ENCODE data around the gene TGIF2.

Gene TGIF2

DNA sequence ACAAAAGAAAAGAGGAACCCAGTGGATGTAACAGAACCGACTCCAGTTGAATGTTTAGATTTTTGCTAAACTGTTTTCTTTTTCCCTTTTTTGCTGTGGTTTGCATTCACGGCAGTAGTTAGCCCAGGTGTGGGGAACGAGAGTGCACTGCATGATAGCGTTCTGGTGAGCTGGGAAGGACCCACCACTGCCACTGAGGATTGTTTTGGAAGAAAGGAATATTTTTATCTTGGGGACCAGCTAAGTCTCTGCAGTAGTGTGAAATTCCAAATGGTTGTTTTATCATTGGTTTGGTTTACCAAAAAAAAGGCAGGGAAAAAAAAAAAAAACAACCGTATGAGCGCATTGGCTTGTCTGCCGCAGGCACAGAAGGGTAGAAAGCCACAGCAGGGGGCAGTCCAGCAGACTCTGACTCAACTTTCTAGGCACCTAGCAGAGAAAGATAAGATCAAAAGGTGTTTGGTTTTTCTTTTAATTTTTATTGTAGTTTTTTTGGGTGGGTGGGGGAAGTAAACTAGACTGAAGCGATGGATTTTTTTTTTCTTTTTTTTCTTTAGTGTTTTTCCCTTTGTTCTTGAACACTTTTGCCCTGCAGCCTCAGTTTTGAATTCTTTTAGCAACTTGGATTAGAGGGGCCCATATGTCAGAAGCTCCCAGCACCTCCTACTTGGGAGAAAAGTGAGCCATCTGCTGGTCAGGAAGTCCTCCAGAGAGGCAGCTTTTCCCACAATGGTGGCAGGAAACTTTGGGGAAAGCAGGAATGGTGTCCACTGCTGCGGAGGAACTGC, 18.7 kb downstream of the TGIF2 start (continued):
- TF ChIP-seq ZNF155 (tag by site-specific recombination; IDR thresholded peaks at IDR 0.05), result no peak
- 0 out of 2 replicates have a peak, but pooled peaks have one; percentile 39 for TF ChIP-seq ZFP69B (tag by site-specific recombination; IDR thresholded peaks at IDR 0.05)
- TF ChIP-seq SETDB1 (IDR thresholded peaks at IDR 0.05; ENCODE audit: insufficient read length, low read length), result peak; percentile 59
- TF ChIP-seq ZNF433 (tag by site-specific recombination; IDR thresholded peaks at IDR 0.05; ENCODE audit: low read depth), result no peak
- TF ChIP-seq ZNF366 (tag by site-specific recombination; conservative IDR thresholded peaks at IDR 0.05), result 0 out of 2 replicates have a peak, but pooled peaks have one; percentile 34
- no peak for TF ChIP-seq ZNF416 (tag by site-specific recombination; IDR thresholded peaks at IDR 0.05)
- TF ChIP-seq, protein P1, sequence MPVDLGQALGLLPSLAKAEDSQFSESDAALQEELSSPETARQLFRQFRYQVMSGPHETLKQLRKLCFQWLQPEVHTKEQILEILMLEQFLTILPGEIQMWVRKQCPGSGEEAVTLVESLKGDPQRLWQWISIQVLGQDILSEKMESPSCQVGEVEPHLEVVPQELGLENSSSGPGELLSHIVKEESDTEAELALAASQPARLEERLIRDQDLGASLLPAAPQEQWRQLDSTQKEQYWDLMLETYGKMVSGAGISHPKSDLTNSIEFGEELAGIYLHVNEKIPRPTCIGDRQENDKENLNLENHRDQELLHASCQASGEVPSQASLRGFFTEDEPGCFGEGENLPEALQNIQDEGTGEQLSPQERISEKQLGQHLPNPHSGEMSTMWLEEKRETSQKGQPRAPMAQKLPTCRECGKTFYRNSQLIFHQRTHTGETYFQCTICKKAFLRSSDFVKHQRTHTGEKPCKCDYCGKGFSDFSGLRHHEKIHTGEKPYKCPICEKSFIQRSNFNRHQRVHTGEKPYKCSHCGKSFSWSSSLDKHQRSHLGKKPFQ (tag by site-specific recombination; IDR thresholded peaks at IDR 0.05), result no peak
- no peak for TF ChIP-seq HOXD13 (CRISPR knock-in tag; IDR thresholded peaks at IDR 0.05; ENCODE audit: borderline replicate concordance)
- TF ChIP-seq ZNF184 (tag by site-specific recombination; IDR thresholded peaks at IDR 0.05), result peak; percentile 71; the same call in 1 of the 2 replicates
- TF ChIP-seq FEZF1 (tag by site-specific recombination; IDR thresholded peaks at IDR 0.05), result peak; percentile 88
- TF ChIP-seq ZXDB (tag by site-specific recombination; IDR thresholded peaks at IDR 0.05), result no peak
- TF ChIP-seq, protein P2, sequence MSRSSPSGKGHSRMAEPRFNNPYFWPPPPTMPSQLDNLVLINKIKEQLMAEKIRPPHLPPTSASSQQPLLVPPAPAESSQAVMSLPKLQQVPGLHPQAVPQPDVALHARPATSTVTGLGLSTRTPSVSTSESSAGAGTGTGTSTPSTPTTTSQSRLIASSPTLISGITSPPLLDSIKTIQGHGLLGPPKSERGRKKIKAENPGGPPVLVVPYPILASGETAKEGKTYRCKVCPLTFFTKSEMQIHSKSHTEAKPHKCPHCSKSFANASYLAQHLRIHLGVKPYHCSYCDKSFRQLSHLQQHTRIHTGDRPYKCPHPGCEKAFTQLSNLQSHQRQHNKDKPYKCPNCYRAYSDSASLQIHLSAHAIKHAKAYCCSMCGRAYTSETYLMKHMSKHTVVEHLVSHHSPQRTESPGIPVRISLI (tag by site-specific recombination; IDR thresholded peaks at IDR 0.05), result 0 out of 2 replicates have a peak, but pooled peaks have one; percentile 31
- no peak for TF ChIP-seq SP3 (tag by site-specific recombination; IDR thresholded peaks at IDR 0.05)
- TF ChIP-seq, protein P3, sequence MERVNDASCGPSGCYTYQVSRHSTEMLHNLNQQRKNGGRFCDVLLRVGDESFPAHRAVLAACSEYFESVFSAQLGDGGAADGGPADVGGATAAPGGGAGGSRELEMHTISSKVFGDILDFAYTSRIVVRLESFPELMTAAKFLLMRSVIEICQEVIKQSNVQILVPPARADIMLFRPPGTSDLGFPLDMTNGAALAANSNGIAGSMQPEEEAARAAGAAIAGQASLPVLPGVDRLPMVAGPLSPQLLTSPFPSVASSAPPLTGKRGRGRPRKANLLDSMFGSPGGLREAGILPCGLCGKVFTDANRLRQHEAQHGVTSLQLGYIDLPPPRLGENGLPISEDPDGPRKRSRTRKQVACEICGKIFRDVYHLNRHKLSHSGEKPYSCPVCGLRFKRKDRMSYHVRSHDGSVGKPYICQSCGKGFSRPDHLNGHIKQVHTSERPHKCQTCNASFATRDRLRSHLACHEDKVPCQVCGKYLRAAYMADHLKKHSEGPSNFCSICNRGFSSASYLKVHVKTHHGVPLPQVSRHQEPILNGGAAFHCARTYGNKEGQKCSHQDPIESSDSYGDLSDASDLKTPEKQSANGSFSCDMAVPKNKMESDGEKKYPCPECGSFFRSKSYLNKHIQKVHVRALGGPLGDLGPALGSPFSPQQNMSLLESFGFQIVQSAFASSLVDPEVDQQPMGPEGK (tag by site-specific recombination; IDR thresholded peaks at IDR 0.05), result 0 out of 2 replicates have a peak, but pooled peaks have one; percentile 35
- TF ChIP-seq ZNF529 (tag by site-specific recombination; IDR thresholded peaks at IDR 0.05; ENCODE audit: insufficient replicate concordance), result peak; percentile 27
- peak; percentile 87 for TF ChIP-seq GLIS1 (tag by site-specific recombination; IDR thresholded peaks at IDR 0.05)
- TF ChIP-seq, protein P4, sequence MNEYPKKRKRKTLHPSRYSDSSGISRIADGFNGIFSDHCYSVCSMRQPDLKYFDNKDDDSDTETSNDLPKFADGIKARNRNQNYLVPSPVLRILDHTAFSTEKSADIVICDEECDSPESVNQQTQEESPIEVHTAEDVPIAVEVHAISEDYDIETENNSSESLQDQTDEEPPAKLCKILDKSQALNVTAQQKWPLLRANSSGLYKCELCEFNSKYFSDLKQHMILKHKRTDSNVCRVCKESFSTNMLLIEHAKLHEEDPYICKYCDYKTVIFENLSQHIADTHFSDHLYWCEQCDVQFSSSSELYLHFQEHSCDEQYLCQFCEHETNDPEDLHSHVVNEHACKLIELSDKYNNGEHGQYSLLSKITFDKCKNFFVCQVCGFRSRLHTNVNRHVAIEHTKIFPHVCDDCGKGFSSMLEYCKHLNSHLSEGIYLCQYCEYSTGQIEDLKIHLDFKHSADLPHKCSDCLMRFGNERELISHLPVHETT (tag by site-specific recombination; IDR thresholded peaks at IDR 0.05), result 0 out of 2 replicates have a peak, but pooled peaks have one; percentile 60

DNA sequence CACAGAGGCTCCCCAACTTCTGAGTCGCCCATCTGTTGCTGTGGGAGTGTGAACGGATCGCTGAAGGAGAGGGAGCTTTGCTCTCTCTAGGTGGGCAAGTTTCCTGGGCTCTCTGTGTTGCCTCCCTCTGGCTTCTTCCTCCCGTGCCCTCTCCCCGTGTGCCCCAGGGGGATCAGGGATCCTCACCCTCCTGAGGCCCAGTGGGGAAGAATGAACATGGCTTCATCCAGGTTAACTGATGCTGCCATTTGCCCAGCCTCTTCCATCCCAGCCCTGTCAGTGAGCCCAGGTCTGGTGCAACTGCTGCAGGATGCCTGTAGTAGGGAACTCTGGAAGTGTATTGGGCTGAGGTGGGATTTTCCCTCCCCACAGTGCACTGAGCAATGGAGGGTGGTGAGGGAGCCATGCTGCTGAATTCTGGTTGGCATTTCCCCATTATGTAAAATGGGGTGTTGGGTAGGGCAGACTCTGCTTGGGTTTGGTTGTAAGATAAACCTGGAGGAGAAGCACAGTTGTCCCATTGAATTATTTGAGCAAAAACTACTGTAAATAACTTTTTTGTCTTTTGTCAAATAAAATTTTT, 20.0 kb downstream of the TGIF2 start:
- Histone ChIP-seq H3K36me3 (ENCODE audit: control insufficient read depth in 2 of 2, insufficient read depth in 1 of 2, low read length in 2 of 2) (peaks cover 0 to 47% of the 10 kb centered on the region in 2 experiments; a peak in 2 of 3 replicates), H3K4me1 (ENCODE audit: control insufficient read depth, insufficient read depth, low read length) (peaks cover 3% of the 10 kb centered on the region; the same call in 1 of the 2 replicates), H3K9me3 (ENCODE audit: control insufficient read depth, insufficient read depth, low read depth, low read length) (no peaks in the 10 kb centered on the region), H3K4me3 (ENCODE audit: low read depth, low read length) (no peak overlapping the region), H3K27ac (ENCODE audit: extremely low read depth, low read depth, low read length) (no peak overlapping the region)
- TF ChIP-seq ZNF600 (tag by site-specific recombination; IDR thresholded peaks at IDR 0.05), result 0 out of 2 replicates have a peak, but pooled peaks have one; percentile 18
- TF ChIP-seq, protein P5, sequence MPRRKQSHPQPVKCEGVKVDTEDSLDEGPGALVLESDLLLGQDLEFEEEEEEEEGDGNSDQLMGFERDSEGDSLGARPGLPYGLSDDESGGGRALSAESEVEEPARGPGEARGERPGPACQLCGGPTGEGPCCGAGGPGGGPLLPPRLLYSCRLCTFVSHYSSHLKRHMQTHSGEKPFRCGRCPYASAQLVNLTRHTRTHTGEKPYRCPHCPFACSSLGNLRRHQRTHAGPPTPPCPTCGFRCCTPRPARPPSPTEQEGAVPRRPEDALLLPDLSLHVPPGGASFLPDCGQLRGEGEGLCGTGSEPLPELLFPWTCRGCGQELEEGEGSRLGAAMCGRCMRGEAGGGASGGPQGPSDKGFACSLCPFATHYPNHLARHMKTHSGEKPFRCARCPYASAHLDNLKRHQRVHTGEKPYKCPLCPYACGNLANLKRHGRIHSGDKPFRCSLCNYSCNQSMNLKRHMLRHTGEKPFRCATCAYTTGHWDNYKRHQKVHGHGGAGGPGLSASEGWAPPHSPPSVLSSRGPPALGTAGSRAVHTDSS (tag by site-specific recombination; IDR thresholded peaks at IDR 0.05), result no peak
- POLR2A ChIA-PET, result interaction anchor here (1.5 kb wide), 1 partner anchor 12 kb away, joined by 5 read pairs; the partner anchor contains the start of gene RAB5IF
- CTCF ChIA-PET, result interaction anchor here (0.6 to 1.5 kb wide), 2 partner anchors 8 to 11 kb away, joined by 3 to 8 read pairs; partner anchors contain the start of gene RAB5IF
